Lung (tissue), 12 donors: ENCODE measurements around the gene TP73. TPM values are rescaled to one million over a fixed set of nuclear protein-coding genes. Genes with fewer than 3 reads are reported as not detected.

Source experiments
- ATAC-seq: fragments of 200-7000 bp; cut with Tn5 transposase; one replicate; pipeline ENCODE4 v1.9.1; 2020; ENCODE audit warnings: moderate number of reproducible peaks; ENCODE audit not compliant: insufficient read depth, low FRiP score
- DNase-seq, 3 donors: peaks; one replicate each; pipeline ENCODE4 v3.0.0-alpha.2; 2013 to 2017
- H3K27ac ChIP-seq, 2 donors: one replicate each; pipeline ENCODE4 v1.5.1; 2013; ENCODE audit warnings: mild to moderate bottlenecking in 2 of 2, moderate library complexity in 2 of 2, control low read depth in 1 of 2, inconsistent platforms in 1 of 2, low read depth in 1 of 2, low read length in 1 of 2
- H3K27me3 ChIP-seq, 3 donors: one replicate each; pipeline ENCODE4 v1.5.1; 2013; ENCODE audit warnings: low read length in 2 of 3; ENCODE audit not compliant: control insufficient read depth in 3 of 3, insufficient read depth in 3 of 3
- H3K36me3 ChIP-seq, 4 donors: one replicate each; pipeline ENCODE4 v1.5.1; 2013; ENCODE audit warnings: low read length in 4 of 4, mild to moderate bottlenecking in 1 of 4, moderate library complexity in 1 of 4; ENCODE audit not compliant: control insufficient read depth in 4 of 4, insufficient read depth in 4 of 4
- H3K4me1 ChIP-seq, 5 donors: one replicate each; pipeline ENCODE4 v1.5.1; 2013; ENCODE audit warnings: low read length in 5 of 5, mild to moderate bottlenecking in 2 of 5, moderate library complexity in 1 of 5; ENCODE audit not compliant: control insufficient read depth in 5 of 5, insufficient read depth in 5 of 5
- H3K4me3 ChIP-seq: one replicate; pipeline ENCODE4 v1.5.1; 2013; ENCODE audit warnings: mild to moderate bottlenecking, control low read depth, moderate library complexity
- H3K9ac ChIP-seq, 2 donors: one replicate each; pipeline ENCODE4 v1.5.1; 2013; ENCODE audit warnings: low read length in 2 of 2, control low read depth in 1 of 2; ENCODE audit not compliant: insufficient read depth in 1 of 2
- H3K9me3 ChIP-seq, 4 donors: one replicate each; pipeline ENCODE4 v1.5.1; 2013; ENCODE audit warnings: low read length in 3 of 4, mild to moderate bottlenecking in 1 of 4, moderate library complexity in 1 of 4; ENCODE audit not compliant: control insufficient read depth in 4 of 4, insufficient read depth in 3 of 4
- WGBS, 2 donors: extraction: QIAGEN DNeasy Blood & Tissue Kit; methylation state at CpG; one replicate each; pipeline ENCODE4 v1.1.7; 2013; 5-methylcytosine and 5-hydroxymethylcytosine counted together
- polyA plus RNA-seq, 2 donors: library from polyadenylated mRNA; stranded (reverse); fragments of 200-250 nt; gene quantifications; one replicate each; pipeline ENCODE4 v1.2.1, GENCODE V29; 2013
- total RNA-seq, 2 donors: library from RNA; depleted of rRNA in 1 of 2; stranded (reverse); fragments of >200 nt in 1 of 2; gene quantifications; one replicate each; pipeline ENCODE4 v1.2.1, GENCODE V29; 2014 to 2021
- TF ChIP-seq, protein P1 (sequence below): IDR thresholded peaks from 2 replicates; pipeline ENCODE4 v1.5.1; 2012; ENCODE audit warnings: mild to moderate bottlenecking; ENCODE audit errors: control extremely low read depth, extremely low read depth
- donor health status: control.
- donor health status: control.
- donor health status: Bipolar disorder and iron deficiency.
- donor health status: healthy.
- donor health status: DM: yes; HTN: yes; CAD: no.

Gene TP73
- total and polyA plus RNA-seq, 4 donors: 1.7 to 12.3 (median 2.2) TPM

- no peaks in the 10 kb centered on the region for H3K27me3 ChIP-seq
These were observed 23.1 kb downstream of the TP73 start for GRCh38 chr1:3675436-3675835.

GRCh38 chr1:3676581-3677470 is 24.5 kb downstream of the TP73 start:
- WGBS, 2 donors: 59 to 66% methylated on average over 22 of the region's 22 CpGs
- Histone ChIP-seq H3K4me1 (peaks cover 0 to 12% (median 2%) of the 10 kb centered on the region in 5 donors), H3K9me3 (no peaks in the 10 kb centered on the region), H3K27me3 (no peaks in the 10 kb centered on the region), H3K4me3 (no peak overlapping the region), H3K9ac (no peak overlapping the region), H3K36me3 (no peaks in the 10 kb centered on the region), H3K27ac (peak overlapping the region in 1 of 2 donors; percentile 35)
- ATAC-seq (no peak), DNase-seq (no peak)
- TF ChIP-seq, protein P1, sequence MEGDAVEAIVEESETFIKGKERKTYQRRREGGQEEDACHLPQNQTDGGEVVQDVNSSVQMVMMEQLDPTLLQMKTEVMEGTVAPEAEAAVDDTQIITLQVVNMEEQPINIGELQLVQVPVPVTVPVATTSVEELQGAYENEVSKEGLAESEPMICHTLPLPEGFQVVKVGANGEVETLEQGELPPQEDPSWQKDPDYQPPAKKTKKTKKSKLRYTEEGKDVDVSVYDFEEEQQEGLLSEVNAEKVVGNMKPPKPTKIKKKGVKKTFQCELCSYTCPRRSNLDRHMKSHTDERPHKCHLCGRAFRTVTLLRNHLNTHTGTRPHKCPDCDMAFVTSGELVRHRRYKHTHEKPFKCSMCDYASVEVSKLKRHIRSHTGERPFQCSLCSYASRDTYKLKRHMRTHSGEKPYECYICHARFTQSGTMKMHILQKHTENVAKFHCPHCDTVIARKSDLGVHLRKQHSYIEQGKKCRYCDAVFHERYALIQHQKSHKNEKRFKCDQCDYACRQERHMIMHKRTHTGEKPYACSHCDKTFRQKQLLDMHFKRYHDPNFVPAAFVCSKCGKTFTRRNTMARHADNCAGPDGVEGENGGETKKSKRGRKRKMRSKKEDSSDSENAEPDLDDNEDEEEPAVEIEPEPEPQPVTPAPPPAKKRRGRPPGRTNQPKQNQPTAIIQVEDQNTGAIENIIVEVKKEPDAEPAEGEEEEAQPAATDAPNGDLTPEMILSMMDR: no peak

More at GRCh38 chr1:3675436-3675835, 23.1 kb downstream of the TP73 start:
- H3K9me3 ChIP-seq: no peaks in the 10 kb centered on the region
- 77 to 79% methylated on average over 11 of the region's 11 CpGs for WGBS, 2 donors
- H3K27ac ChIP-seq: no peak overlapping the region
- H3K36me3 ChIP-seq: no peaks in the 10 kb centered on the region
- DNase-seq: no peak
- ATAC-seq: no peak
- H3K4me3 ChIP-seq: no peak overlapping the region
- H3K4me1 ChIP-seq: peaks cover 0 to 12% (median 2%) of the 10 kb centered on the region in 5 donors
- H3K9ac ChIP-seq: no peak overlapping the region
- TF ChIP-seq, protein P1: no peak

- H3K27me3 ChIP-seq: no peaks in the 10 kb centered on the region
- ATAC-seq (no peak), DNase-seq (no peak)
- H3K4me3 ChIP-seq: no peak overlapping the region
- no peak overlapping the region for H3K9ac ChIP-seq
- no peaks in the 10 kb centered on the region for H3K9me3 ChIP-seq
- WGBS, 2 donors: 37 to 51% methylated on average over 5 of the region's 5 CpGs
- H3K4me1 ChIP-seq: peaks cover 0 to 12% (median 1%) of the 10 kb centered on the region in 5 donors
- TF ChIP-seq, protein P1: no peak
- H3K36me3 ChIP-seq: no peaks in the 10 kb centered on the region
- peak overlapping the region in 1 of 2 donors; percentile 35 for H3K27ac ChIP-seq
These were observed 25.2 kb downstream of the TP73 start for GRCh38 chr1:3677484-3677883.
